CD14-positive monocyte (primary cell): ENCODE measurements around the gene POGLUT2. TPM values are rescaled to one million over a fixed set of nuclear protein-coding genes. Genes with fewer than 3 reads are reported as not detected.

ENCODE experiments used
- DNase-seq, 3 donors: peaks; one replicate each; pipeline ENCODE4 v3.0.0-alpha.2; 2011 to 2022
- H2AFZ ChIP-seq: 2 replicates; pipeline ENCODE4 v1.6.0; 2012; ENCODE audit warnings: mild to moderate bottlenecking, low read depth, low read length, inconsistent platforms; ENCODE audit not compliant: insufficient read depth, poor library complexity, severe bottlenecking
- H3K27ac ChIP-seq, 2 donors: 1 replicate in 1 of 2; 2 replicates in 1 of 2; pipeline ENCODE4 v1.5.1; 2012 to 2013; ENCODE audit warnings: low read length in 2 of 2, control low read depth in 1 of 2, inconsistent platforms in 1 of 2, low read depth in 1 of 2, mild to moderate bottlenecking in 1 of 2
- H3K27me3 ChIP-seq, 2 donors: one replicate each; pipeline versions ENCODE4 v1.6.0 to v1.6.1; 2011 to 2013; ENCODE audit warnings: low read length in 2 of 2; ENCODE audit not compliant: control insufficient read depth in 2 of 2, insufficient read depth in 2 of 2
- H3K36me3 ChIP-seq, 2 donors: replicated peaks in 1 of 2; 1 replicate in 1 of 2; 2 replicates in 1 of 2; pipeline versions ENCODE4 v1.5.1 to v1.6.1; 2012 to 2013; ENCODE audit warnings: low read length in 2 of 2, control low read depth in 1 of 2, inconsistent platforms in 1 of 2, mild to moderate bottlenecking in 1 of 2; ENCODE audit not compliant: insufficient read depth in 2 of 2, control insufficient read depth in 1 of 2
- H3K4me1 ChIP-seq, 2 donors: 1 replicate in 1 of 2; 2 replicates in 1 of 2; pipeline versions ENCODE4 v1.5.1 to v1.6.1; 2012 to 2013; ENCODE audit warnings: low read length in 2 of 2, control low read depth in 1 of 2, inconsistent platforms in 1 of 2, mild to moderate bottlenecking in 1 of 2, moderate library complexity in 1 of 2; ENCODE audit not compliant: insufficient read depth in 2 of 2, control insufficient read depth in 1 of 2
- H3K4me2 ChIP-seq: replicated peaks from 2 replicates; pipeline ENCODE3; 2012; ENCODE audit warnings: low read length, moderate library complexity, mild to moderate bottlenecking; ENCODE audit not compliant: poor library complexity, severe bottlenecking; ENCODE audit errors: extremely low read depth
- H3K4me3 ChIP-seq, 3 experiments: fragments of 200-600 bp in 1 of 3; sonication (generic) in 1 of 3; replicated peaks in 1 of 3; 1 replicate in 2 of 3; 2 replicates in 1 of 3; pipeline ENCODE4 v1.5.1; 2011 to 2013; ENCODE audit warnings: low read length in 3 of 3, mild to moderate bottlenecking in 3 of 3, control low read depth in 2 of 3, low read depth in 2 of 3, inconsistent platforms in 1 of 3, moderate library complexity in 1 of 3
- H3K79me2 ChIP-seq: 2 replicates; pipeline ENCODE4 v1.6.0; 2012; ENCODE audit warnings: mild to moderate bottlenecking, control low read depth, inconsistent platforms, low read length, moderate library complexity; ENCODE audit not compliant: insufficient read depth
- H3K9ac ChIP-seq: 2 replicates; pipeline ENCODE4 v1.6.0; 2017; ENCODE audit warnings: low read length, mild to moderate bottlenecking; ENCODE audit not compliant: insufficient read depth, poor library complexity, severe bottlenecking
- H3K9me3 ChIP-seq, 2 donors: replicated peaks in 1 of 2; 1 replicate in 1 of 2; 2 replicates in 1 of 2; pipeline versions ENCODE4 v1.5.1 to v1.6.1; 2012 to 2013; ENCODE audit warnings: low read length in 2 of 2, control low read depth in 1 of 2; ENCODE audit not compliant: control insufficient read depth in 1 of 2, insufficient read depth in 1 of 2
- H4K20me1 ChIP-seq: 2 replicates; pipeline ENCODE4 v1.6.0; 2012; ENCODE audit warnings: mild to moderate bottlenecking, low read length, control low read depth, moderate library complexity; ENCODE audit not compliant: insufficient read depth
- H3K27ac Mint-ChIP-seq, 7 donors: one replicate each; pipeline ENCODE4 v1.8.0; 2020; ENCODE audit warnings: mild to moderate bottlenecking in 7 of 7, mixed read lengths in 7 of 7, moderate library complexity in 6 of 7, inconsistent platforms in 2 of 7
- H3K27me3 Mint-ChIP-seq, 3 donors: one replicate each; pipeline ENCODE4 v1.8.0; 2021 to 2022; ENCODE audit warnings: low read depth in 3 of 3, mild to moderate bottlenecking in 3 of 3, mixed read lengths in 3 of 3, moderate library complexity in 3 of 3, inconsistent platforms in 1 of 3
- H3K36me3 Mint-ChIP-seq, 2 donors: one replicate each; pipeline ENCODE4 v1.8.0; 2020; ENCODE audit warnings: mixed read lengths in 2 of 2, inconsistent platforms in 1 of 2, mild to moderate bottlenecking in 1 of 2
- H3K4me1 Mint-ChIP-seq: one replicate; pipeline ENCODE4 v1.8.0; 2020; ENCODE audit warnings: mild to moderate bottlenecking, mixed read lengths
- H3K4me3 Mint-ChIP-seq, 2 donors: one replicate each; pipeline ENCODE4 v1.8.0; 2020; ENCODE audit warnings: mild to moderate bottlenecking in 2 of 2, mixed read lengths in 2 of 2, moderate library complexity in 1 of 2
- H3K9me3 Mint-ChIP-seq, 7 donors: one replicate each; pipeline ENCODE4 v1.8.0; 2020 to 2022; ENCODE audit warnings: mixed read lengths in 7 of 7, mild to moderate bottlenecking in 6 of 7, moderate library complexity in 6 of 7, inconsistent platforms in 2 of 7
- WGBS: methylation state at CpG from one replicate; pipeline ENCODE4 v1.1.5; 2013; ENCODE audit warnings: missing lambda C conversion rate; ENCODE audit not compliant: insufficient coverage; 5-methylcytosine and 5-hydroxymethylcytosine counted together
- intact Hi-C, 2 donors: fragments of 100-400 bp; cut with micrococcal nuclease; formaldehyde crosslinking; loops; one replicate each; pipeline versions ENCODE4 v1.15.0 to v1.15.1; 2023
- polyA plus RNA-seq, 3 donors: library from polyadenylated mRNA; depleted of rRNA in 1 of 3; unstranded in 2 of 3; stranded (reverse) in 1 of 3; fragments of 300-500 nt in 2 of 3; fragments of >200 nt in 1 of 3; fragmentation: Illumina TruSeq in 2 of 3; gene quantifications; 1 replicate in 2 of 3; 2 replicates in 1 of 3; pipeline ENCODE4 v1.2.3, GENCODE V29; 2012 to 2021
- TF ChIP-seq, protein P1 (sequence below): fragments of 200-600 bp; IDR thresholded peaks from one replicate; pipeline ENCODE4 v1.8.0; 2022; ENCODE audit warnings: antibody characterized with exemption, mild to moderate bottlenecking

POGLUT2 gene
- polyA plus RNA-seq, 3 donors: 0.22 TPM; not detected in 2

DNA sequence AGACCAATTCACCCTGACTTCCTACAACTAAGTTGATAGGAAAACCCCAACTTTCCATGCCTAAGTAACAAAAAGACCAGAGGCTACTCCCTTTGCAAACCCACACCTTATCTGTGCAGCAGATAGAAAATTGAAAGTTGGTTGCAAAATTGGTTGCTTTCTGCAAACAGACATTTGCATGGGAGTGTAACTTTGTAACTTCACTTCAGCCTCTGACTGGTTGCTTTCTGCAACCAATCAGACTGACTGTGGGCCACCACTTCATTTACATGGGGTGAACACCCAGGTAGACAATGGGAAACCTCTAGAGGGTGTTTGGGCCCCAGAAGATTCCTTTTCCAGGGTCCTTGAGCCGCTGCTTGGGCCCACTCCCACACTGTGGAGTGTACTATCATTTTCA lies 35.0 kb downstream of the POGLUT2 start:
- intact Hi-C loops: no loop called here

GRCh38 chr13:102761071-102761470 lies 37.7 kb downstream of the POGLUT2 start:
- Histone ChIP-seq H4K20me1 (no peaks in the 10 kb centered on the region), H3K9ac (no peak overlapping the region), H3K9me3 (no peaks in the 10 kb centered on the region), H2AFZ (no peak overlapping the region), H3K4me2 (no peak overlapping the region), H3K79me2 (no peaks in the 10 kb centered on the region), H3K27me3 (no peaks in the 10 kb centered on the region), H3K4me1 (no peaks in the 10 kb centered on the region), H3K27ac (no peak overlapping the region), H3K4me3 (no peak overlapping the region), H3K36me3 (no peaks in the 10 kb centered on the region)
- DNase-seq: no peak
- H3K36me3 Mint-ChIP-seq: peaks cover 2 to 3% of the 10 kb centered on the region in 2 donors
- TF ChIP-seq, protein P1, sequence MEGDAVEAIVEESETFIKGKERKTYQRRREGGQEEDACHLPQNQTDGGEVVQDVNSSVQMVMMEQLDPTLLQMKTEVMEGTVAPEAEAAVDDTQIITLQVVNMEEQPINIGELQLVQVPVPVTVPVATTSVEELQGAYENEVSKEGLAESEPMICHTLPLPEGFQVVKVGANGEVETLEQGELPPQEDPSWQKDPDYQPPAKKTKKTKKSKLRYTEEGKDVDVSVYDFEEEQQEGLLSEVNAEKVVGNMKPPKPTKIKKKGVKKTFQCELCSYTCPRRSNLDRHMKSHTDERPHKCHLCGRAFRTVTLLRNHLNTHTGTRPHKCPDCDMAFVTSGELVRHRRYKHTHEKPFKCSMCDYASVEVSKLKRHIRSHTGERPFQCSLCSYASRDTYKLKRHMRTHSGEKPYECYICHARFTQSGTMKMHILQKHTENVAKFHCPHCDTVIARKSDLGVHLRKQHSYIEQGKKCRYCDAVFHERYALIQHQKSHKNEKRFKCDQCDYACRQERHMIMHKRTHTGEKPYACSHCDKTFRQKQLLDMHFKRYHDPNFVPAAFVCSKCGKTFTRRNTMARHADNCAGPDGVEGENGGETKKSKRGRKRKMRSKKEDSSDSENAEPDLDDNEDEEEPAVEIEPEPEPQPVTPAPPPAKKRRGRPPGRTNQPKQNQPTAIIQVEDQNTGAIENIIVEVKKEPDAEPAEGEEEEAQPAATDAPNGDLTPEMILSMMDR: no peak
- no peaks in the 10 kb centered on the region for H3K9me3 Mint-ChIP-seq
- intact Hi-C loops: no loop called here
- no peaks in the 10 kb centered on the region for H3K4me1 Mint-ChIP-seq
- H3K27me3 Mint-ChIP-seq: no peaks in the 10 kb centered on the region
- no peak overlapping the region for H3K4me3 Mint-ChIP-seq
- WGBS: no CpG with 5 or more reads among the region's 1 CpG
- no peak overlapping the region for H3K27ac Mint-ChIP-seq

More for the DNA sequence above, 35.0 kb downstream of the POGLUT2 start:
- no peak overlapping the region for H3K9ac ChIP-seq
- H3K79me2 ChIP-seq: no peaks in the 10 kb centered on the region
- H3K9me3 ChIP-seq: no peaks in the 10 kb centered on the region
- Mint-ChIP-seq H3K4me3 (no peak overlapping the region), H3K4me1 (no peaks in the 10 kb centered on the region), H3K9me3 (no peaks in the 10 kb centered on the region), H3K27ac (no peak overlapping the region), H3K36me3 (peaks cover 13 to 15% of the 10 kb centered on the region in 2 donors), H3K27me3 (no peaks in the 10 kb centered on the region)
- TF ChIP-seq, protein P1: no peak
- H3K4me3 ChIP-seq: no peak overlapping the region
- H3K4me1 ChIP-seq: no peaks in the 10 kb centered on the region
- H3K36me3 ChIP-seq: peaks cover 0 to 7% of the 10 kb centered on the region in 2 donors
- H3K27ac ChIP-seq: no peak overlapping the region
- no peak for DNase-seq
- H3K27me3 ChIP-seq: no peaks in the 10 kb centered on the region
- H4K20me1 ChIP-seq: no peaks in the 10 kb centered on the region
- no peak overlapping the region for H3K4me2 ChIP-seq
- no peak overlapping the region for H2AFZ ChIP-seq
- 100% methylated on average over 1 of the region's 1 CpG for WGBS
